GM19193 (cell line): ENCODE measurements around the gene HNRNPAB.

Source experiments
- POLR2A ChIP-seq: IDR thresholded peaks from 4 replicates; pipeline ENCODE4 v1.6.1; 2011; ENCODE audit not compliant: insufficient read depth, insufficient read length; ENCODE audit errors: extremely low read depth

Gene HNRNPAB

GRCh38 chr5:178189433-178189832 lies 14.9 kb upstream of the HNRNPAB start:
- no peak for TF ChIP-seq POLR2A

DNA sequence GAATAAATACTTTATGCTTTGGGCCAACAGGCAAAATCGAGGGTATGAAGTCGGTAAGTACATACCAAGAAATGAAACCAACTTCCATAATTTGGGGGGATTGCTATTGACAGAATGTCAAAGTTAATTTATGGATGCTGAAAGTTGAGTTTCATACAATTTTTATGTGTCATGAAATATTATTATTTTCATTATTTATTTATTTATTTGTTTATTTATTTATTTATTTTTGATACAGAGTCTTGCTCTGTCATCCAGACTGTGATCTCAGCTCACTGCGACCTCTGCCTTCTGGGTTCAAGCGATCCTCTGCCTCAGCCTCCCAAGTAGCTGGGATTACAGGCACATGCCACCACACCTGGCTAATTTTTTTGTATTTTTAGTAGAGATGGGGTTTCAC lies 12.7 kb upstream of the HNRNPAB start:
- no peak for TF ChIP-seq POLR2A

DNA sequence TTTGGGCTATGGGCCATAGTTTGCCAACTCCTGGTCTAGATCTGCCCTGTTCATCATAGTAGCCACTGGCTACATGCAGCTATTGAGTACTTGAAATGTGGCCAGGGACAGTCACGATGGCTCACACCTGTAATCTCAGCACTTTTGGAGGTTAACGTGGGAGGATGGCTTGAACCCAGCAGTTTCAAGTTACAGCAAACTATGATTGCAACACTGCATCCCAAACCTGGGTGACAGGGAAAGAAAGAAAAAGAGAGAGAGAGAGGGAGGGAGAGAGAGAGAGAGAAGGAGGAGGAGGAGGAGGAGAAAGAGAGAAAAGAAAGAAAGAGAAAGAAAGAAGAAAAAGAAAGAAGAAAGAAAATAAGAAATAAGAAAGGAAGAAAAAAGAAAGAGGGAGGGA lies 12.1 kb upstream of the HNRNPAB start:
- TF ChIP-seq POLR2A = no peak

DNA sequence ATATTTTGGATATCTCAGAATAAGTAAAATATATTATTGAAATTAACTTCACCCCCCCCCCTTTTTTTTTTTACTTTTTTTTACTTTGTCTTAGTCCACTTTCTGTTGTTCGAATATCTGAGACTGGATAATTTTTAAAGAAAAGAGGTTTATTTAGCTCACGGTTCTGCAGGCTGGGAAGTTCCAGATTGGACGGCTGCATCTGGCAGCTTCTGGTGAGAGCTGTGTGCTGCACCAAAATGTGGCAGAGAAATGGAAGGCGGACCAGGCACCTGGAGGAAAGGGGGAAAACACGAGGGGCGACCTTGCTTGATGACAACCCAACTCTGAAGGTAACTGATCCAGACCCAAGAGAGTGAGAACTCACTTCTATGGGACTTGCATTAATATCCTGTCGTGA lies 11.5 kb upstream of the HNRNPAB start:
- no peak for TF ChIP-seq POLR2A

- TF ChIP-seq POLR2A = no peak
Observed at GRCh38 chr5:178193251-178193809, 11.0 kb upstream of the HNRNPAB start.

GRCh38 chr5:178194026-178194425 lies 10.3 kb upstream of the HNRNPAB start:
- no peak for TF ChIP-seq POLR2A

- no peak for TF ChIP-seq POLR2A
Observed at GRCh38 chr5:178196281-178196812, 8.0 kb upstream of the HNRNPAB start.

DNA sequence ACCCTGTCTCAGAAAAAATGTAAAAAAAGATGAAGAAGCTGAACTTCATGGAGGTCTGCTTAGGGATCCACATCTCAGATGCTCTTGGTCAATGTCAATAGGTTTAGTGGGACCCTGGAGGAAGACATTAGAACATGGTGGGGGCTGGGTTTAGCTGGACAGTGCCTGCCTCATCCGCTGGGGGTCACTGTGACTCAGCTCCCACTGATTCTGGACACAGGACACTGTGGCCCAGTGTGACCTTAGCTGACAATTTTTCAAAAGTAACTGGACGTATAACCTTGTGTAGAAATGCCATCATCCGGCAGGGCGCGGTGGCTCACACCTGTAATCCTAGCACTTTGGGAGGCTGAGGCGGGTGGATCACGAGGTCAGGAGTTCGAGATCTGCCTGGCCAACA lies 7.3 kb upstream of the HNRNPAB start:
- TF ChIP-seq POLR2A = no peak

GRCh38 chr5:178198706-178199105 lies 5.6 kb upstream of the HNRNPAB start:
- no peak for TF ChIP-seq POLR2A

DNA sequence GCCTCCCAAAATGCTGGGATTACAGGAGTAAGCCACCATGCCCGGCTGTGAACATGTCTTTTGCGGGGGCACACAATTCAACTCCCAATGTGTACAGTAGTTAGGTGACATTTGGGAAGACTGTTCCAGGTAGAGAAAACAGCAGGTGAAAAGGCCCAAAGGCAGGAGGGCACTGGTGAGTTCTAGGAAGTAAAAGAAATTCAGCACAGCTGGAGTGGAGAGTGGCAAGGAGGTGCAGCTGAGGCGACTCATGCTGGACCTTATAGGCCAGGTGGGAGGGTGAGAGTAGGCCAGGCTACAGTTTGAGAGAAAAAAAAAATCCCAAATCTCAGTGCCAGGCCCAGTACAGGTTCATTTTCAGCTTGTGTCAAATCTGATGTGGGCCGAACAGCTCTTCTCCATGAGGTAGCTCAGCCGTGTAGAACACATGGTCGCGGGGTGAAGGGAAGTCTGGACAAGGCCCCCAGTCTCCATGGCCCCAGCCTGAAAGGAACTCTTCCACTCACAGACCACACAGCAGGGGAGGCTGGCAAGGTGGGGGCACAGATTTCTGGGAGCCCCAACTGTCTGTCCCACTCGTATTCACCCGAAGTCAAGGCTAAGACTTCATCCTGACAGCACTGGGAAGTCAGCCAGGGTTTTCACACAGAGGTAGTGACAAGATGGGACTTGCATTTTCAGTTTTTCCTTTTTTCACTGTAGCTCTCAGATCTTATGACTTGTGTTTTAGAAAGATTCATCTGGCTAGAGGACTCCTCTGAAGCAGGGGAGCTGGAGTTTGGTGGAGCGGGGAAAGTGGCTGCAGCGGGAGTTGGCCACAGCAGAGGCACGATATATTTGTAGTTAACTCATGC lies 4.5 kb upstream of the HNRNPAB start:
- TF ChIP-seq POLR2A = no peak

DNA sequence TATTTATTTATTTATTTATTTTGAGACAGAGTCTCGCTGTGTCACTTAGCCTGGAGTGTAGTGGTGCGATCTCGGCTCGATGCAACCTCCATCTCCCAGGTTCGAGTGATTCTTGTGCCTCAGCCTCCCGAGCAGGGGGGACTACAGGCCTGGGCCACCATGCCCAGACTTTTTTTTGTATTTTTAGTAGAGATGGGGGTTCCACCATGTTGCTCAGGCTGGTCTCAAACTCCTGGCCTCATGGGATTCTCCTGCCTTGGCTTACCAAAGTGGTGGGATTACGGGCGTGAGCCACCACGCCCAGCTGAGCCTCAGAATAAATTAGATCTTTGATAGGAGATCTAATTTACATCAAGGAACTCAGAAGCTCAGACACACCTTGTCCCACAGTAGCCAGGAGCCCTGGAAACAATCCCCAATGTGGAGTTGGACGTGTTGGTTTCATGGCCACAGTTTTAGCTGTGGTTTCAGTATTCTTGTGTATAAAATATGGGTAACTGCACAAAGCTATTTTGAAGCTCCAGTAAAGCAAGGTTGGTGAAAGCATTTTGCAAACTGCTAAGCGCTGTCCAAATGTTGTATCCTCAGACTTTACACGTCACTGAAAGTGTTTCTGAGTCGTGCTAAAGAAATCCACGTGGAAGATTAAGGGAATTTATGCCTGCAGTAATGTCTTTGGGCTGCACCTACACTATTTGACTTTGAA lies 3.0 kb upstream of the HNRNPAB start:
- no peak for TF ChIP-seq POLR2A

GRCh38 chr5:178201927-178202235 lies 2.5 kb upstream of the HNRNPAB start:
- TF ChIP-seq POLR2A = no peak

DNA sequence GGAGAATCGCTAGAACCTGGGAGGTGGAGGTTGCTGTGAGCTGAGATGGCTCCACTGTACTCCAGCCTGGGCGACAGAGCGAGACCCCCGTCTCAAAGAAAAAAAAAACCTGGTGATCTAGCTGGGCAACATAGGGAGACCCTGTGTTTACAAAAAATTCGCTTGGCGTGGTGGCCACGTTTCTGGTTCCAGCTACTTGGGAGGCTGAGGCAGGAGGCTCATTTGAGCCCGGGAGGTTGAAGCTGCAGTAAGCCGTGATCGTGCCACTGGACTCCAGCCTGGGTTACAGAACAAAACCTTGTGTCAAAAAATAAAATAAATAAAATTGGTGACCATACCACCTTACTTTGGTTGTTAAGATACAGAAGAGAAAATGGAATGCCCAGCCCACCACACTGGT lies 1.8 kb upstream of the HNRNPAB start:
- no peak for TF ChIP-seq POLR2A

DNA sequence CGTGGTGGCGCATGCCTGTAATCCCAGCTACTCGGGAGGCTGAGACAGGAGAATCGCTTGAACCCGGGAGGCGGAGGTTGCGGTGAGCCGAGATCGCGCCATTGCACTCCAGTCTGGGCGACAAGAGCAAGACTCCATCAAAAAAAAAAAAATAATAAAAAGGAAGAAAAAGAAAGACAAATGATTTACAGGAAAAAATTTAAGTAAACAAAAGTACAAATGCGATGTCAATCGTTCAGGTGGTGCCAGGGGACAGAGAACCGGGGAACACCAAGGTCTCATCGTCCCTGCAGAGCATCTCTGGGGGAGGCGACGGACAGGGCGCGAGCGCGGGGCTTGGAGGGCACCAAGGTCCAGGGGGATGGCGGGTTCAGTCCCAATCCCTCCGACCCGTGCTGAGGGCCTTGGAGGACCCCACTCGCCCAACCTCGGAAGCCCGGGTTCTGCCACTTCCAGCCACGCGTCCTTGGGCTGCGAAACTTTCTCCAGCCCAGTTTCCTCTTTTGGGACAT lies 607 bp upstream of the HNRNPAB start:
- no peak for TF ChIP-seq POLR2A

- no peak for TF ChIP-seq POLR2A
Observed at GRCh38 chr5:178204935-178205748, 809 bp downstream of the HNRNPAB start.

DNA sequence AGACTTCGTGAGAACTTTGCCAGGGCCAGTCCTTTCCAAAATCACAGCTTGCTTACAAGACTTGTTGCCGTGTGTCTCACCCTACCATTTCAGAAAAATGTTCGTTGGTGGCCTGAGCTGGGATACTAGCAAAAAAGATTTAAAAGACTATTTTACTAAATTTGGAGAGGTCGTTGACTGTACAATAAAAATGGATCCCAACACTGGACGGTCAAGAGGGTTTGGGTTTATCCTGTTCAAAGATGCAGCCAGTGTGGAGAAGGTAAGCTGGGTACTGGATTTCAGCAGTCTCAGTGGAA lies 1.4 kb downstream of the HNRNPAB start:
- no peak for TF ChIP-seq POLR2A
